Upper lobe of left lung (tissue), 4 donors: Measurements from ENCODE around the gene CHIC2.

ENCODE experiments used
- CTCF ChIP-seq, 6 experiments: fragments of 450-650 bp in 4 of 6; fragments of 200-600 bp in 2 of 6; sonication (generic) in 2 of 6; IDR thresholded peaks; one replicate each; pipeline ENCODE4 v1.5.1; 2016 to 2019; ENCODE audit warnings: antibody characterized with exemption in 6 of 6
- POLR2A ChIP-seq, 4 donors: fragments of 450-650 bp; IDR thresholded peaks; one replicate each; pipeline ENCODE4 v1.5.1; 2016 to 2017; ENCODE audit warnings: antibody characterized with exemption in 4 of 4, mild to moderate bottlenecking in 2 of 4

- TF ChIP-seq POLR2A (IDR thresholded peaks at IDR 0.05) (no peak), CTCF (IDR thresholded peaks at IDR 0.05) (no peak)
Observed at GRCh38 chr4:54056360-54056759, 8.0 kb downstream of the CHIC2 start.
